OCI-LY3 (cell line): ENCODE results near the gene PAK5.

Experiments
- CTCF ChIP-seq: fragments of 200-600, 300-600 bp; sonication (generic); IDR thresholded peaks from 2 replicates; pipeline ENCODE4 v1.5.1; 2014; ENCODE audit warnings: antibody characterized with exemption, low read length, low read depth
- EZH2phosphoT487 ChIP-seq: fragments of 200-600 bp; shearing (Covaris generic); IDR thresholded peaks from 2 replicates; pipeline ENCODE4 v1.6.1; 2018; ENCODE audit warnings: antibody characterized with exemption, mixed run types, low read depth

GRCh38 chr20:9838035-9838377, 870 bp downstream of the PAK5 start:
- no peak for TF ChIP-seq CTCF
- no peak for TF ChIP-seq EZH2phosphoT487
